NCI-H345 (cell line): ENCODE measurements around the gene GNA12.
"Not testable (repeated sequence)": the region's sequence is repeated elsewhere in the genome, so short reads cannot be mapped to it uniquely, and the experiment has no call there.

ENCODE experiments used
- DNase-seq: peaks from one replicate; lab custom pipeline; 2025; lab: John Stamatoyannopoulos, UW

The GNA12 gene

DNA sequence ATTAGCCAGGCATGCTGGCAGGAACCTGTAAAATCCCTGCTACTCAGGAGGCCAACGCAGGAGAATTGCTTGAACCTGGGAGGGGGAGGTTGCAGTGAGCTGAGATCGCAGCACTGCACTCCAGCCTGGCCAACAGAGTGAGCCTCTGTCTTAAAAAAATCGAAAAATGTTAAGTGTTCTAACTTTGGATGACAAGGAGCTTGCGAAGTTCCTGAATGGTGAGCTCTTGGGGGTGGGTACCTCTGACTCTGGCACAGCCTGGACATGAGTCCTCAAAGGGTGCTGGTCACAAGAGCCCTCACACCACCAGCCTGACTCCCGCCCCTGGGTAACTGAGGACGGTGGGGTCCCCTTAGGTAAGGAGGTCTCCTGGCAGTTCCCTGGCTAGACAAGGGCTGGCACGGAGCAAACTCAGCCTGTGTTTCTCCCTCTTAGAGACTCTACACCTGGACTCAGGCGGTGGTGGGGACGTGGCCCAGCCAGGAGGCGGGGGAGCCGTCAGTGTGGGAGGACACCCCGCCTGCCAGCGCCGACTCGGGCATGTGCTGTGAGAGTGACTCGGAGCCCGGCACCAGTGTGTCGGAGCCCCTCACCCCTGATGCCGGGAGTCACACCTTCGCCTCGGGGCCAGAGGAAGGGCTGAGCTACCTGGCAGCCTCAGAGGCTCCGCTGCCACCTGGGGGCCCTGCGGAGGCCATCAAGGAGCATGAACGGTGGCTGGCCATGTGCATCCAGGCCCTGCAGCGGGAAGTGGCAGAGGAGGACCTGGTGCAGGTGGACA is 132.0 kb downstream of the GNA12 start:
- DNase-seq: no peak

DNA sequence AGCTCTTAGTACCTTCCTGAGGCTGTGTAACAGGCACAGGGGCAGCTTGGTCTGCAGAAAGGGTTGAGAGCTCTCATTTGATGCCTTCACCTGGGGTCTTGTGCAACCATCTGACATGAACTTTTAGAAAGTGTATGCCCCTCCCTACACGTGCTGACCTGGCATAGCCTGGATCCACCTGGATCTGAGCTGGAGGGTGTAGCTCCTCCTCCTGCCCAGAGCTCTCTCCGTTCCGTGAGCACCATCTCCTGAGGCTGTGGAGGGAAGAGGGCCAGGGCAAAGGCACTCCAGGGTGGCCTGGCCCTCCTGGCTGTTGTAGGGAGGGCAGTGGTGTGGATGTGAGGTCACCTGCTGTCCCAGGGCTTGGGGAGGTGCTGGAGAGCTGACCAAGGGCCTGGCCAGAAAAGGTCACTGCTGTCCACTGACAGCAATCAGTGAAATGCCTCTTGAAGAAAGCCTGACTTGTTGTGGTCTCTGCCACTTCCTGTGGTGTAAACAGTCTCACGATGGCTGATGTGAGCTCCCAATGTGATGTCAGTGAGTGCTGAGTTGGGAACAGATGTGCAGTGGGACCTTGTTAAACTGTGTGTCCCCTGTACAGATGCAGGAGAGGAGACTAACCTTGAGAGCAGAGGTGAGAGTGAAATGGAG is 133.1 kb downstream of the GNA12 start:
- DNase-seq: no peak

DNA sequence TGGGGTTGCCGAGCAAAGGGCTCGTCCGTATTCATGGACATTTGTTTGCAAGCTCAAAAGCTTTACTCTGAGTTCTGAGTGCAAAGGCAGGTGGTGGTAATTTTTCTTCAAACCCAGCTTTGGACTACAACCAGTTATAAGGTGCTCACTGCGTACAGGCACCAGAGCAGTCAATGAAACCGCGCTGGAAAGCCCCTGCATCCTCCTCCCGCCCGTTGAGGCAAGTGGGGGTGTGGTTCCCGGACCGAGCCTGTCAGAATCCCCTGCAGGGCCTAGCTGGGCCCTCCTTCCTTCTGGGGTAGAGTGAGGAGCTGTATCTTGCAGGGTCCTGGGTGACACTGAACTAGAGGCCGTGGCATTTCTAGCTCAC is 133.8 kb downstream of the GNA12 start:
- DNase-seq: no peak

DNA sequence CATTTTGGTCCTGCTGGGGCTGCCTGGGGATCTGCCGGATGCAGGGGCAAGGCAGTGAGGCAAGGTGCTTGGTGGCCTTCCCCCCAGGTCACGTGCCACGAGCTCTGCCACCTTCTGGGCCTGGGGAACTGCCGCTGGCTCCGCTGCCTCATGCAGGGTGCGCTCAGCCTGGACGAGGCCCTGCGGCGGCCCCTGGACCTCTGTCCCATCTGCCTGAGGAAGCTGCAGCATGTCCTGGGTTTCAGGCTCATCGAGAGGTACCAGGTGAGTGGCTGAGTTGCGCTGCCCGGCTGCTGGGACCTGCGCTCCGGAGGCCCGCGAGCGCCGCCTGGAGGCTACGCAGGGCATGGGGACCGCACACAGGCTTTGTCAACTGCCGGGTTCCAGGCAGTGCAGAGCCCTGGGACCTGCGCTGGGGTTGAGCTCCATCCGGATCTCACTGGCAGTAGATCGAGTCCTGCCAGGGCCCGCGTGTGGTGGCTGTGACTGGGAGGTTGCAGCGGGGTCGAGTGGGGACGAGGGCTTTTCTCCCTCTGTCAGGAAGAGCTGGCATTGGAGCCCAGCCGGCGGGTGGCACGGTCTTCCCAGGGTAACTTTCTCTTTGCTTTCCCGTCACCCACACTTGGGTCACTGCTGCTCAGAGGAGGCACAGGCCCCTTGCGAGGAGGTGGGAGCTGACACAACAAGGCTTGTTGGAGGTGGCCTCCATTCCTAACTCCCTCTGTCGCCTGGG is 134.4 kb downstream of the GNA12 start:
- peak; percentile 64 for DNase-seq

DNA sequence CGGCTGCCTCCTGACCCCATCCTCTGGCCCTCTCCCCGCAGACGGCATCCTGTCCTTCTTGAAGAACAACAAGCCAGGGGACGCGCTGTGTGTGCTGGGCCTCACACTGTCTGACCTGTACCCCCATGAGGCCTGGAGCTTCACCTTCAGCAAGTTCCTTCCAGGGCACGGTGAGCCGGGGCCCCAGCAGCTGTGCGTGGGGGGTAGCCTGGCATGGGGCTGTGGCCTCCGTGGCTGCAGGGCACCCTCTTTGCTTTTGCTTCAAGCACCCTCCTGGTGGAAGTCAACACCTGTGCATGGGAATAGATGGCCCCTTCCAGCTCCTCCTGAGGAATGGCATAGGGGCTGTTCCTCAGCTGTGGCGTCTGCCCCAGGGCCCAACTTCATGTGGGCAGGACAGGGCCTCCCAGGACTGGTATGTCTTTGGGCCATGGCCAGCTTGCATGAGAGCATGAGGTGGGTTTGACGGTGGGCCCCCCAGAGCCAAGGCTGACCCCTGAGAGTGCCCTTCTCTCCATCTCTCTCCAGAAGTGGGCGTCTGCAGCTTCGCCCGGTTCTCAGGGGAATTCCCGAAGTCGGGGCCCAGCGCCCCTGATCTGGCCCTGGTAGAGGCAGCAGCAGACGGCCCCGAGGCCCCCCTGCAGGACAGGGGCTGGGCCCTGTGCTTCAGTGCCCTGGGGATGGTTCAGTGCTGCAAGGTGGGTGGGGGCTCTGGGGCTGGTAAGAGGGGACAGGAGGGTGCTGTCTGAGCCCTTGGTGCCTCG is 135.4 kb downstream of the GNA12 start:
- DNase-seq: no peak

DNA sequence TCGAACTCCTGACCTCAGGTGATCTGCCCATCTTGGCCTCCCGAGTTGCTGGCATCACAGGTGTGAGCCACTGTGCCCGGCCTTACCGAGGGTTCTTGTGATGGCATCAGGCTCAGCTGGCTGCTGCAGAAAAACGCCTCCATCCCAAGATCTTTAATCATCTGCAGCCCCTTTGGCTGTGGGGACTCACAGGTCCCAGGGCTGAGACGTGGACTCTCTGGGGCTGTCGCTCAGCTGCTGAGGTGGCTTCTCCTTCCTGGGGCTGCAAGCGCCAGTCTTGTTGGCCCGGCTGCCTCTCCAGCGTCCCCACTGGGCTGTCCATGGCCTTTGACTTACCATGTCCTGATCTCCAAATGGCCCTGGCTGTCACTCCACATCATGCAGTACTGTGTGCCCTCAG is 136.1 kb downstream of the GNA12 start:
- DNase-seq: no peak

DNA sequence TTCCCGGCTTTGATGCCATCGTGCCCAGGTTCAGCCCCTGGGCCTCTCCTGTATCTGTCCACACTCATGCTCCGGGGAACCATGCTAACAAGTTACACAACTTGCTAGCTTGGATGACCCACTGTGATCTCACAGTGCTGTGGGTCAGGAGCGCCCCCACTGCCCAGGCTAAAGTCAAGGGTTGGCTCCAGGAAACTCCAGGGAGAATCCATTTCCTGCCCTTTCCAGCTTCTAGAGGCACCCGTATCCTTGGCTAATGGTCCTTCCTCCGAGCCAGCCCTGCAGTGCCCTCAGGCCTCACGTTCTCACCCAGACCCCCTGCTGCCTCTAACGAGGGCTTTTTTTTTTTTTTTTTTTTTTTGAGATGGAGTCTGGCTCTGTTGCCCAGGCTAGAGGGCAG is 136.6 kb downstream of the GNA12 start:
- DNase-seq: no peak

DNA sequence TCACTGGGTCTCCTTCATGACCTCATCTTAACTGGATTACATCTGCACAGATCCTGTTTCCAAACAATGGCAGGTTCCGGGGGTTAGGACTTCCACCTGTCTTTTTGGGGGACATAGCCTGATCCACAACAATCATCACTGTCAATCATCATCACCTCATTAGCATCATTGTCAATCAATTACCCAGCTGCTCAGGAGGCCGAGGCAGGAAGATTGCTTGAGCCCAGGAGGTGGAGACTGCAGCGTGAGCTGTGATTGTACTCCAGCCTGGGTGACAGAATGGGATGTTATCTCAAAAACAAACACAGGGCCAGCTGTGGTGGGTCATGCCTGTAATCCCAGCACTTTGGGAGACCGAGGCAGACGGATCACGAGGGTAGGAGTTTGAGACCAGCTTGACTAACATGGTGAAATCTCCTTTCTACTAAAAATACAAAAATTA is 137.4 kb downstream of the GNA12 start:
- no peak for DNase-seq

DNA sequence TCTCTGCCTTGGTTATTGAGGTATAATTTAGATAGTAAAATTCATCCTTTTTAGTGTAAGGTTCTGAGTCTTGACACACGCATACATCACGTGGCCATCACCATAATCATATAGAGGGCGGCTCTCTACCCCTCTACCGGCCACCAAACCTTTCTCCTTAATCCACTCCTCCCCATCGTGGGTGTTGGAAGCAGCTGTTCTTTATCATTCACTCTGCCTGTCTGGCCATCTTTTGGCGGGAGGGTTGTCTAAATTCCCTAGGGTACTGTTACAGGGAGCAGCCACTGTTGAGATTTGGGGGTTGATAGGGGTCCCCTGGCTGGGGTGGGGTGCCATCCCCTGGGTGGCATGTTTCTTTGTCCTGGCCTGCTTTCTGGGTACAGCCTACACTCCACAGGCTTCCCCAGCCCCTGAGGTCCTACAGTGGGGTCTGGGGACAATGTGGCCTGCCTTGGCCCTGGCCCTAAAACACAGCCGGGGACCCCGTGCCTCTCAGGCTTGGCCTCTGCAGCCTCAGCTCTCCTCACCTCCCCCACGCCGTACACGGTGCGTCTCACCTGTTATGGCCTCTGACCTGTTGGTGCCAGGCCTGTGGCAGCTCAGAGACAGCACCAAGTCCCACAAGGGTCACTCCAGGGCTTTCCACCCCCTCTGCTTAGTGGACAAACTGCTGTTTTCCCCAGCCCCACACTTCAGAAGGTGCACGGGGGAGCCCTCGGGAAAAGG is 138.6 kb downstream of the GNA12 start:
- DNase-seq: no peak

DNA sequence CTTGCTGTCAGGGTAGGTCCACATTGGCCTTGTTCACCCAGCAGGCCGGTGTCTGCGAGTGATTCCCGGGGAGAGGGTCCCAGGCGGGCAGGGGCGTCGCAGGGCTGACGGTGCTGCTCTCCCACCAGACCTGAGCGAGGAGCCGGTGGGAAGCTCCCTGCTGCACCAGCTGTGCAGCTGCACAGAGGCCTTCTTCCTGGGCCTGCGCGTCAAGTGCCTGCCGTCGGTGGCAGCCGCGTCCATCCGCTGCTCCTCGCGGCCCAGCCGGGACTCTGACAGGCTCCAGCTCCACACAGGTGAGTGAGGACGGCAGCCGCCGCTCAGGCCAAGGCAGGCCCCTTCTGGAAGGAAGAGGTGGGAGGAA is 141.5 kb downstream of the GNA12 start:
- DNase-seq: no peak

DNA sequence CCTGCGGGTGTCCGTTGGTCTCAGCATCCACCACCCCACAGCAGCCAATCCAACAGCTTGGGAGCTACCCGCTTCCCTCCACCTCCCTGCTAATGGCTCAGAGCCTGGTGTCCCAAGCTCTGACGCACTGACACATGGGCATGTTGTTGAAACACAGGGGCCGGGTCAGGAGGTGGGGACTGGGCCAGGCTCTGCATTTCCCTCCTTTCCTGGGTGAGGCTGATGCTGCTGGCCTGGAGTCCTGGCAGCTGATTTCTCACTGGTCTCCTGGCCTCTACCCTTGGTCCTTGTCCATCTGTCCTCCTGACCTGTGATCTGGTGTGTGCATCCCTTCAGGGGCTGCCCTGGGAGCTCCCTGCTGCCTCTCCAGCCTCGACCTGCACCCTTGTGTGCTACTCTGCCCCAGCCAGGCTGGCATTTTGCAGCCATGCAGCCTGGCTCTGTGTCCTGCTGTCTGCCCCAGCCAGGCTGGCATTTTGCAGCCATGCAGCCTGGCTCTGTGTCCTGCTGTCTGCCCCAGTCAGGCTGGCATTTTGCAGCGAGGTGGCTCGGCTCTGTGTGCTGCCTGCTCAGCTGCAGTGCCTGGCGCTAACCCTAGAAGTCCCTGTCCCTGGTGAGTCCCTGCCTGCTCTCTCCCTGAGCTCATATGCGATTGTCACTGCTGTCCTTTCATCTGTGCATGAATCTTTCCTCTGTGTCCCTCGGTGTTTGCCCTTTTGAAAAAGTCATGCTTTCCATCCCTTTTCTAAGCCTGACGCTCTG is 142.1 kb downstream of the GNA12 start:
- DNase-seq: no peak

DNA sequence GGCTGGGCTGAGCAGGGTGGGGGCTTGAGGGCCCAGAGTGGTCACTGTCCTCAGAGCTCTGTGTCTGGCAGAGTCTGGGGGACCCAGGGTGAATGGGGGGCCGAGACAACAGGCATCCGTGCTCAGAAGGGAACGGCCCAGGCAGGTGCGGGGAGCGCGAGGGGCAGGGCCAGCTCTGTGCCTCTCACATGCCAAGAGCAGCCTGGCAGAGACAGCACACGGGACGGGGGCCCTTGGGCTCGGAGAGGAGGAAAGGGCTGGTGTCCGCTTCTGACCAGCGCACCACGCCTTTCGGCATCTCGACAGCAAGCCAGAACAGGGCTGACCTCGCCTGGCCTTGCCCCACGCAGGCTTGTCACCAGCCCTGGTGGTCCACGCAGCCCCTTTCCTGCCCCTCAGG is 142.7 kb downstream of the GNA12 start:
- no peak for DNase-seq

DNA sequence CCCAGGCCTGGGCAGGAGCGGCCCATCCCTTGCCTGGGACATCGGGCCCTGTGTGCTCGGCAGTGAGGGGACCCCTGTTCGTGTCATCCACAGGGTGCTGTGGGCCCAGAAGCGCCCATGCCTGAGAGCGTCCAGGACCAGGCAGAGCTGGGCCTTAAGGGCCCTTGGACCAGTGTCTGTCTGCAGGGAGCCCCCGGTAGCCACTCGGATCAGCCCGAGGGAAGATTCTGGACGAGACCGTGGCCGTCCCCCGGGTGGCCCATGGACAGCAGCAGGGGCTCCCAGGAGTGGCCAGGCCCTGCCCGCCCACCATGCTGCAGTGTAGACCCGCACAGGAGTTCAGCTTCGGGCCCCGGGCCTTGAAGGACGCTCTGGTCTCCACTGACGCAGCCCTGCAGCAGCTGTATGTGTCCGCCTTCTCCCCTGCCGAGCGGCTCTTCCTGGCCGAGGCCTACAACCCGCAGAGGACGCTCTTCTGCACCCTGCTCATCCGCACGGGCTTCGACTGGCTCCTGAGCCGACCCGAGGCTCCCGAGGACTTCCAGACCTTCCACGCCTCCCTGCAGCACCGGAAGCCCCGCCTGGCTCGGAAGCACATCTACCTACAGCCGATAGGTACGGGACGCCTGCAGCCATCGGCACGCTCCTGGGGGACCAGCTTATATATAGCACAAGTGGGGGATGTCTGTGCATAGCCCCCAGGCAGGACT is 143.8 kb downstream of the GNA12 start:
- DNase-seq: no peak

DNA sequence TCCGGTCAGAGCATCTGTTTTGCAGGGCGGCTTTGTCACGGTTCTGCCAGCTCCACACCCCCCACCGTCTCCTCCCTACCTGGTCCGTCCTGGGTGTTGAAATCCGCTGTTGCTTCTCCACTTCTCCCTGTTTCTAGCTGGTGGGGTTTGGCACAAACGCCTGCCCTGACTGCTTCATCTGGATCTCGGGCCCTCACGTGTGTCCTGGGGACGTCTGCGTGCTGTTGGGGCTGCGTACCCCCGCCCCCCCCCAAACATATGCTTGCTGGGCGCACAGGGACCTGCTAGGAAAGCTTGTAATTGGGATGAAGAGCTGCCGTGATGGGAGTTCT is 144.9 kb downstream of the GNA12 start:
- DNase-seq: peak; percentile 47

DNA sequence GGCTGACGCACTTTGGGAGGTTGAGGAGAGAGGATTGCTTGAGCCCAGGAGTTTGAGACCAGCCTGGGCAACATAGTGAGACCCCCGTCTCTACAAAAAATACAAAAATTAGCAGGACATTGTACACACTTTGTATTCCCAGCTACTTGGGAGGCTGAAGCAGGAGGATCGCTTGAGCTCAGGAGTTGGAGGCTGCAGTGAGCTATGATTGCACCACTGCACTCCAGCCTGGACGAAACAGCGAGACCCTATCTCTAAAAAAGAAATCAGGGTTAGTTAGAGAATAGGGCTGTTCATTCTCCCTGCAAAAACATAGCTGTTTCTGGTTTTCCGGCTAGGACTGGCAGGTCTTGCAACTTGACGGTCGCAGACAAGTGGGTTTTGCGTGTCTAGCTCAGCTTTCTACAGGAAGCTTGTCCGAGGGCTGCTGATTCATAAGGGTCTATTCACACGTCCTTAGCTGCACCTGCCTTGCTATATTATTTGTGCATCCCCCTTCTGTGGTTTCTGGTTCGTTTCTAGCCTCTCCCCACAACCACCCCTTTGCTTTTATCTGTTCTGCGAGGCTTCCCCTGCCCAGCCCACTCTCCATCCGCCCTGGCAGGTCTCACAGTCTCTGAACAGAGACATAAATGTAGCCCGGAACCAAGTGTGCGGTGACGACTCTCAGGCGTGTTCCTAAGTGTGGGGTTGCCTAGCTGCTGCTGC is 145.4 kb downstream of the GNA12 start:
- peak; percentile 39 for DNase-seq

DNA sequence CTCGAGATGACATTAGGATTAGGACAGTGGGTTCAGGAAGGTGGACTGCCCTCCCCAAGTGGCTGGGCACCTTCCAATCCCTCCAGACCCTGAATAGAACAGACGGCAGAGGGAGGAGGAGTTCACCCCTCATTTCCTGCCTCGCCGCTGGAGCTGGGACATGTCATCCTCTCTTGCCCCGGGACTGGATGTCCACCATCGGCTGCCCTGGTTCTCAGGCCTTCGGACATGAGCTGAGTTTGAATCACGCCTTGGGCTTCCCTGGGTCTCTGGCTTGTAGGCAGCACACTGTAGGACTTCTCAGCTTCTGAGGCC is 150.0 kb downstream of the GNA12 start:
- not testable (repeated sequence) for DNase-seq

DNA sequence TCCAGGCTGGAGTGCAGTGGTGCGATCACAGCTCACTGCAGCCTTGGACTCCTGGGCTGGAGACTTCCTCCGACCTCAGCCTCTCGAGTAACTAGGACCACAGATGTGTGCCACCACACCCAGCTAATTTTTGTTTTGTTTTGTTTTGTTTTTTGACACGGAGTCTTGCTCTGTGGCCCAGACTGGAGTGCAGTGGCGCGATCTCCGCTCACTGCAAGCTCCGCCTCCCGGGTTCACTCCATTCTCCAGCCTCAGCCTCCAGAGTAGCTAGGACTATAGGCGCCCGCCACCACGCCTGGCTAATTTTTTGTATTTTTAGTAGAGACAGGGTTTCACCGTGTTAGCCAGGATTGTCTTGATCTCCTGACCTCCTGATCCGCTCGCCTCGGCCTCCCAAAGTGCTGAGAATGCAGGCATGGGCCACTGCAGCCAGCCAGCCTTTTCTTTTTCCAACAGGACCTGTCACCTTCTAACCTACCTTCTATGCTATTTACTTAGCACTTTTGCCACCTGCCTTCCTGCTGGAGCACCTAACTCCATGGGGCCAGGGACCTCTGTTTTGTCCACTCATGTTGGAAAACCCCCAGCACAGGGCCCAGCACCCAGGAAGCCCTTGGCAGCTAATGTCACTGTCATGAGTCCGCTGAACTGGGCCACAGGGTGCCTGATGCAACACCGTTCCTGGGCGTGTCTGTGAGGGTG is 150.5 kb downstream of the GNA12 start:
- DNase-seq: not testable (repeated sequence)

DNA sequence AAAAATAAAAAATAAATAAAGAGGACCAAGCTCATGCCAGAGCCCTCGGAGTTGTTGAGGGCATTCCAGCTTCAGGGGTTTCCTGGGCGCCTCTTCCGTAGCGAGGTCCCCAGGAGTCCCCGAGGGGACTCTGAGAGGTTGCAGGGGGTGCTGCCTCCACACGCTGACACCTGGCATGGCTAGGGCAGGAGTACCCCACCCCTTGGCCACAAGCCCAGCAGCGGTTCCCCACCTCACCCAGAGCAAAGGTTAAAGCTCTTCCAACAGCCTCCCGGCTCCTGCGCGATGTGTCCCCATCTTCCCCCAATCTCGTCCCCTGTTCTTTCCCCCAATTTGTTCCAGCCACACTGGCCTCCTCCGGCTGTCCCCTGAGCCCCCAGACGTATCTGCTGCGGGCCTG is 151.6 kb downstream of the GNA12 start:
- no peak for DNase-seq

DNA sequence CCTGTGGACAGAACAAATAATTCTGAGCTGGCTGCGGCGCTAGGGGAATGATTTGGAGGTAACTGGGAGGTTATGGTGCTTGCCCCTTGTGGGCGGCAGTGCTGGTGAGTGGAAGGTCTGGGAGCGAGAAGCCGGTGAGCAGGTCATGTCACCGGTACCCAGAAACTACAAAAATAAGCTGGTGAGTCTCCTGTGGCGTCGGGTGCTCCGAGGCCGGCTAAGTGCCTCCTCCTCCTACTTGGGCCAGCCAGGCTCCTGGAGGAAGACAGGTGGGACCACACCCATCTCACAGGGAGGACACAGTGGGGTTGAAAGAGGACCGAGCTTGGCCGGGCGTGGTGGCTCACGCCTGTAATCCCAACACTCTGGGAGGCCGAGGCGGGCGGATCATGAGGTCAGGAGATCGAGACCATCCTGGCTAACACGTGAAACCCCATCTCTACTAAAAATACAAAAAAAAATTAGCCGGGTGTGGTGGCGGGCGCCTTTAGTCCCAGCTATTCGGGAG is 152.1 kb downstream of the GNA12 start:
- not testable (repeated sequence) for DNase-seq
